ENCODE measurements around the gene UCKL1.

Gene UCKL1

GRCh38 chr20:63895202-63895951 is 60.8 kb downstream of the UCKL1 start:
- peaks cover 46% of the 10 kb centered on the region for H3K79me2 ChIP-seq (ENCODE audit: insufficient read depth, low read depth)
- H2AFZ ChIP-seq (ENCODE audit: low read depth), result peak overlapping the region; percentile 5; the same call in 1 of the 2 replicates
- H3K27ac ChIP-seq, result peak overlapping the region; percentile 34; the same call in 1 of the 2 replicates
- no peaks in the 10 kb centered on the region for H3K27me3 ChIP-seq (ENCODE audit: insufficient read depth, low read depth)
- peak overlapping the region; percentile 56; the same call in 1 of the 2 replicates for H3K9ac ChIP-seq
- H3K4me1 ChIP-seq (ENCODE audit: low read depth, poor library complexity, severe bottlenecking), result peaks cover 14% of the 10 kb centered on the region
- H3K4me2 ChIP-seq, result peak overlapping the region; percentile 93
- TF ChIP-seq CTCF (conservative IDR thresholded peaks at IDR 0.05; ENCODE audit: low read depth, low read length), result no peak
- H3K36me3 ChIP-seq (ENCODE audit: insufficient read depth), result no peaks in the 10 kb centered on the region
- no peak overlapping the region for H3K4me3 ChIP-seq (IDR thresholded peaks at IDR 0.05; ENCODE audit: insufficient read depth, low read depth, low read length)
- H4K20me1 ChIP-seq (ENCODE audit: insufficient read depth), result peaks cover 31% of the 10 kb centered on the region

- H3K27me3 ChIP-seq (ENCODE audit: insufficient read depth, low read depth), result no peaks in the 10 kb centered on the region
- H4K20me1 ChIP-seq (ENCODE audit: insufficient read depth), result peaks cover 31% of the 10 kb centered on the region
- peak within 1 kb of the TSS; percentile 34; the same call in 1 of the 2 replicates for H3K27ac ChIP-seq
- peak within 1 kb of the TSS; percentile 56; the same call in 1 of the 2 replicates for H3K9ac ChIP-seq
- peak within 1 kb of the TSS; percentile 93 for H3K4me2 ChIP-seq
- no peak for TF ChIP-seq CTCF (conservative IDR thresholded peaks at IDR 0.05; ENCODE audit: low read depth, low read length)
- H3K36me3 ChIP-seq (ENCODE audit: insufficient read depth), result no peaks in the 10 kb centered on the region
- H3K4me3 ChIP-seq (IDR thresholded peaks at IDR 0.05; ENCODE audit: insufficient read depth, low read depth, low read length), result no peak within 1 kb of the TSS
- peaks cover 39% of the 10 kb centered on the region; the same call in 1 of the 2 replicates for H3K79me2 ChIP-seq (ENCODE audit: insufficient read depth, low read depth)
- peaks cover 14% of the 10 kb centered on the region for H3K4me1 ChIP-seq (ENCODE audit: low read depth, poor library complexity, severe bottlenecking)
- H2AFZ ChIP-seq (ENCODE audit: low read depth), result peak within 1 kb of the TSS; percentile 72; the same call in 1 of the 2 replicates
These were observed 61.6 kb downstream of the UCKL1 start, which contains the start of gene DNAJC5 for GRCh38 chr20:63894358-63895201. Gene DNAJC5, plus strand, starts transcription at chr20:63895126. Its CDS starts 33,220 bp downstream, at chr20:63928346.

- TF ChIP-seq CTCF (conservative IDR thresholded peaks at IDR 0.05; ENCODE audit: low read depth, low read length), result no peak
- peaks cover 34% of the 10 kb centered on the region; the same call in 1 of the 2 replicates for H3K79me2 ChIP-seq (ENCODE audit: insufficient read depth, low read depth)
- no peak overlapping the region for H2AFZ ChIP-seq (ENCODE audit: low read depth)
- H3K4me1 ChIP-seq (ENCODE audit: low read depth, poor library complexity, severe bottlenecking), result peaks cover 14% of the 10 kb centered on the region
- no peak overlapping the region for H3K9ac ChIP-seq
- no peaks in the 10 kb centered on the region for H3K36me3 ChIP-seq (ENCODE audit: insufficient read depth)
- peaks cover 31% of the 10 kb centered on the region for H4K20me1 ChIP-seq (ENCODE audit: insufficient read depth)
- no peaks in the 10 kb centered on the region for H3K27me3 ChIP-seq (ENCODE audit: insufficient read depth, low read depth)
- no peak overlapping the region for H3K27ac ChIP-seq
- no peak overlapping the region for H3K4me3 ChIP-seq (IDR thresholded peaks at IDR 0.05; ENCODE audit: insufficient read depth, low read depth, low read length)
- peak overlapping the region; percentile 60; the same call in 1 of the 2 replicates for H3K4me2 ChIP-seq
These were observed 62.2 kb downstream of the UCKL1 start for GRCh38 chr20:63893999-63894357.

GRCh38 chr20:63892402-63892801 is 63.8 kb downstream of the UCKL1 start:
- no peak for TF ChIP-seq CTCF (conservative IDR thresholded peaks at IDR 0.05; ENCODE audit: low read depth, low read length)
- H3K4me2 ChIP-seq, result no peak overlapping the region
- no peak overlapping the region for H3K4me3 ChIP-seq (IDR thresholded peaks at IDR 0.05; ENCODE audit: insufficient read depth, low read depth, low read length)
- peaks cover 16% of the 10 kb centered on the region for H4K20me1 ChIP-seq (ENCODE audit: insufficient read depth)
- no peaks in the 10 kb centered on the region for H3K27me3 ChIP-seq (ENCODE audit: insufficient read depth, low read depth)
- H3K27ac ChIP-seq, result no peak overlapping the region
- H2AFZ ChIP-seq (ENCODE audit: low read depth), result no peak overlapping the region
- no peak overlapping the region for H3K9ac ChIP-seq
- peaks cover 14% of the 10 kb centered on the region for H3K4me1 ChIP-seq (ENCODE audit: low read depth, poor library complexity, severe bottlenecking)
- peaks cover 18% of the 10 kb centered on the region; the same call in 1 of the 2 replicates for H3K79me2 ChIP-seq (ENCODE audit: insufficient read depth, low read depth)
- no peaks in the 10 kb centered on the region for H3K36me3 ChIP-seq (ENCODE audit: insufficient read depth)
